Measurements from ENCODE around the gene NAXD.
"Not testable (repeated sequence)": the region's sequence is repeated elsewhere in the genome, so short reads cannot be mapped to it uniquely, and the experiment has no call there.

Gene NAXD

GRCh38 chr13:110597041-110597689 lies 18.2 kb upstream of the NAXD start:
- H3K4me1 ChIP-seq (ENCODE audit: low read length) = peaks cover 7% of the 10 kb centered on the region
- no peaks in the 10 kb centered on the region for H3K36me3 ChIP-seq (replicated peaks; ENCODE audit: low read depth, low read length)
- TF ChIP-seq EZH2phosphoT487 (IDR thresholded peaks at IDR 0.05; ENCODE audit: low read depth) = no peak
- no peak for TF ChIP-seq CTCF (IDR thresholded peaks at IDR 0.05; ENCODE audit: low read depth, low read length)
- H4K20me1 ChIP-seq (ENCODE audit: insufficient read depth, low read length) = no peaks in the 10 kb centered on the region
- H3K9me3 ChIP-seq (ENCODE audit: insufficient read depth, low read length) = no peaks in the 10 kb centered on the region
- no peak overlapping the region for H2AFZ ChIP-seq (ENCODE audit: low read depth, low read length)
- H3K4me2 ChIP-seq (ENCODE audit: low read length) = no peak overlapping the region
- peaks cover 6% of the 10 kb centered on the region; the same call in 1 of the 2 replicates for H3K27me3 ChIP-seq (ENCODE audit: low read depth, low read length)
- H3K27ac ChIP-seq (ENCODE audit: low read length) = no peak overlapping the region
- H3K9ac ChIP-seq (ENCODE audit: low read length) = no peak overlapping the region
- no peaks in the 10 kb centered on the region for H3K79me2 ChIP-seq (ENCODE audit: low read length)
- no peak overlapping the region for H3K4me3 ChIP-seq (ENCODE audit: low read length)

DNA sequence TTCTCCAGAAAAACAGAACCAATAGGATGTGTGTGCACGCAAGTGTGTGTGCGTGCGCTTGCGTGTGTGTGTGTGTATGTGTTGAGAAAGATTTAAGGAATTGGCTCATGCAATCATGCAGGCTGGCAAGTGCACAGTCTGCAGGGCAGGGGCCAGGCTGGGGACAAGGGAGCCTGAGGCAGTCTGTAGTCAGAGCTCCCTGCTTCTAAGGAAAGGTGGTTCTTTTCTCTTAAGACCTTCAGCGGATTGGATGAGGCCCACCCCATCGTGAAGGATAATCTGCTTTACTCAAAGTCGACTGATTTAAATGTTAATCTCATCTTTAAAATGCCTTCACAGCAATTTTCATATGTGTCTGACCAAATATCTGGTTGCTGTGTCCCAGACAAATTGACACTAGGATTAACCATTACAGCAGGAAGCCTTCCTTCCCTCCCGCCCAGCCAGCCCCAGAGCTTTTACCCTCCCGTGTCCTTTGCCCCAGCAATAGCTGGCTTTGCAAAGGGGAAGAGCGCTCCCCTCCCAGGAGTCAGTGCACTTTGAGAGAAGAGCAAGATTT lies 15.0 kb upstream of the NAXD start:
- Histone ChIP-seq H3K9me3 (ENCODE audit: insufficient read depth, low read length) (no peaks in the 10 kb centered on the region), H3K4me3 (ENCODE audit: low read length) (no peak overlapping the region), H3K79me2 (ENCODE audit: low read length) (no peaks in the 10 kb centered on the region), H3K4me2 (ENCODE audit: low read length) (no peak overlapping the region), H3K27ac (ENCODE audit: low read length) (no peak overlapping the region), H3K4me1 (ENCODE audit: low read length) (no peaks in the 10 kb centered on the region), H2AFZ (ENCODE audit: low read depth, low read length) (no peak overlapping the region), H3K9ac (ENCODE audit: low read length) (no peak overlapping the region), H3K36me3 (replicated peaks; ENCODE audit: low read depth, low read length) (no peaks in the 10 kb centered on the region), H4K20me1 (ENCODE audit: insufficient read depth, low read length) (no peaks in the 10 kb centered on the region), H3K27me3 (ENCODE audit: low read depth, low read length) (peaks cover 6% of the 10 kb centered on the region; the same call in 1 of the 2 replicates)
- TF ChIP-seq CTCF (IDR thresholded peaks at IDR 0.05; ENCODE audit: low read depth, low read length) (no peak), EZH2phosphoT487 (IDR thresholded peaks at IDR 0.05; ENCODE audit: low read depth) (no peak)

DNA sequence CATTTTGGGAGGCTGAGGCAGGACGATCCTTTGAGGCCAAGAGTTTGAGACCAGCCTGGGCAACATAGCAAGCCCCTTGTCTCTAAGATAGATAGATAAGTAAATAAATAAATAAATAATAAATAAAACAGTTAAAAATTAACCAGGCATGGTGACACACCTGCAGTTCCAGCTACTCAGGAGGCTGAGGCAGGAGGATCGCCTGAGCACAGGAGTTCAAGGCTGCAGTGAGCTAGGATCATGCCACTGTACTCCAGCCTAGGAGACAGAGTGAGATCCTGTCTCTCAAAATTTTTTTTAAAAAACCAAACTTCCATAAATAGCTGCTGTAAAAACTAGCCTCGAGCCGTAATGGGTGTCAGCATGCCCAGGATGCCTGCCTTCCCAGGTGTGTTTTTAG lies 14.4 kb upstream of the NAXD start:
- H2AFZ ChIP-seq (ENCODE audit: low read depth, low read length) = no peak overlapping the region
- TF ChIP-seq CTCF (IDR thresholded peaks at IDR 0.05; ENCODE audit: low read depth, low read length) (no peak), EZH2phosphoT487 (IDR thresholded peaks at IDR 0.05; ENCODE audit: low read depth) (no peak)
- H3K4me1 ChIP-seq (ENCODE audit: low read length) = no peaks in the 10 kb centered on the region
- H3K36me3 ChIP-seq (replicated peaks; ENCODE audit: low read depth, low read length) = no peaks in the 10 kb centered on the region
- H3K9ac ChIP-seq (ENCODE audit: low read length) = no peak overlapping the region
- H3K4me2 ChIP-seq (ENCODE audit: low read length) = no peak overlapping the region
- peaks cover 6% of the 10 kb centered on the region; the same call in 1 of the 2 replicates for H3K27me3 ChIP-seq (ENCODE audit: low read depth, low read length)
- no peak overlapping the region for H3K27ac ChIP-seq (ENCODE audit: low read length)
- no peaks in the 10 kb centered on the region for H3K9me3 ChIP-seq (ENCODE audit: insufficient read depth, low read length)
- no peaks in the 10 kb centered on the region for H3K79me2 ChIP-seq (ENCODE audit: low read length)
- H4K20me1 ChIP-seq (ENCODE audit: insufficient read depth, low read length) = no peaks in the 10 kb centered on the region
- H3K4me3 ChIP-seq (ENCODE audit: low read length) = no peak overlapping the region

GRCh38 chr13:110605132-110605531 lies 10.2 kb upstream of the NAXD start:
- H3K79me2 ChIP-seq (ENCODE audit: low read length) = no peaks in the 10 kb centered on the region
- H3K27me3 ChIP-seq (ENCODE audit: low read depth, low read length) = peaks cover 6% of the 10 kb centered on the region; the same call in 1 of the 2 replicates

DNA sequence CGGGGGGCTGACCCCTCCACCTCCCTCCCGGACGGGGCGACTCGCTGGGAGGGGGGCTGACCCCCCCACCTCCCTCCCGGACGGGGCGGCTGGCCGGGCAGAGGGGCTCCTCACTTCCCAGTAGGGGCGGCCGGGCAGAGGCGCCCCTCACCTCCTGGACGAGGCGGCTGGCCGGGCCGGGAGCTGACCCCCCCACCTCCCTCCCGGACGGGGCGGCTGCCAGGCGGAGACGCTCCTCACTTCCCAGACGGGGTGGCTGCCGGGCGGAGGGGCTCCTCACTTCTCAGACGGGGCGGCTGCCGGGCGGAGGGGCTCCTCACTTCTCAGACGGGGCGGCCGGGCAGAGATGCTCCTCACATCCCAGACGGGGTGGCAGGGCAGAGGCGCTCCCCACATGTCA lies 9.1 kb upstream of the NAXD start:
- H3K27me3 ChIP-seq (ENCODE audit: low read depth, low read length); H3K9ac ChIP-seq (ENCODE audit: low read length); H3K36me3 ChIP-seq (replicated peaks; ENCODE audit: low read depth, low read length); H4K20me1 ChIP-seq (ENCODE audit: insufficient read depth, low read length); H3K4me3 ChIP-seq (ENCODE audit: low read length); H2AFZ ChIP-seq (ENCODE audit: low read depth, low read length); H3K9me3 ChIP-seq (ENCODE audit: insufficient read depth, low read length); H3K27ac ChIP-seq (ENCODE audit: low read length); H3K79me2 ChIP-seq (ENCODE audit: low read length); H3K4me2 ChIP-seq (ENCODE audit: low read length): not testable (repeated sequence)
- peaks cover 18% of the 10 kb centered on the region for H3K4me1 ChIP-seq (ENCODE audit: low read length)

More at GRCh38 chr13:110605132-110605531, 10.2 kb upstream of the NAXD start:
- Histone ChIP-seq H3K27ac (ENCODE audit: low read length) (no peak overlapping the region), H3K9me3 (ENCODE audit: insufficient read depth, low read length) (no peaks in the 10 kb centered on the region), H3K4me3 (ENCODE audit: low read length) (no peak overlapping the region), H4K20me1 (ENCODE audit: insufficient read depth, low read length) (no peaks in the 10 kb centered on the region), H3K9ac (ENCODE audit: low read length) (no peak overlapping the region), H3K4me1 (ENCODE audit: low read length) (peaks cover 9% of the 10 kb centered on the region), H2AFZ (ENCODE audit: low read depth, low read length) (no peak overlapping the region), H3K36me3 (replicated peaks; ENCODE audit: low read depth, low read length) (no peaks in the 10 kb centered on the region), H3K4me2 (ENCODE audit: low read length) (no peak overlapping the region)
- TF ChIP-seq EZH2phosphoT487 (IDR thresholded peaks at IDR 0.05; ENCODE audit: low read depth) (no peak), CTCF (IDR thresholded peaks at IDR 0.05; ENCODE audit: low read depth, low read length) (no peak)
